SU-DHL-6 (cell line): ENCODE data around the gene PYROXD2.

Experiments used
- CTCF ChIP-seq: fragments of 200-600 bp; sonication (generic); IDR thresholded peaks from one replicate; pipeline ENCODE4 v1.5.1; 2017; ENCODE audit warnings: antibody characterized with exemption, mild to moderate bottlenecking, low read length, moderate library complexity; ENCODE audit not compliant: insufficient read depth, poor library complexity, severe bottlenecking
- EZH2phosphoT487 ChIP-seq: fragments of 200-600 bp; sonication (generic), shearing (Covaris generic); conservative IDR thresholded peaks from 2 replicates; pipeline ENCODE4 v1.6.1; 2018; ENCODE audit warnings: mild to moderate bottlenecking, antibody characterized with exemption, low read length, moderate library complexity, mixed read lengths

- no peak for TF ChIP-seq CTCF
- no peak for TF ChIP-seq EZH2phosphoT487
These were observed 41.9 kb upstream of the PYROXD2 start for GRCh38 chr10:98456686-98457482.
